Activated T-helper 2 cell treated with anti-CD3 and anti-CD28 coated beads, Interferon-gamma antibody, Interleukin-2, Interleukin-4, amounts not matched to agents 10 μg/mL and 5 μg/mL and 100 μg/mL, durations not matched to agents 14 hours and 24 hours and 36 hours (primary cell): ENCODE results near the gene DNHD1. TPM values are rescaled to one million over a fixed set of nuclear protein-coding genes. Genes with fewer than 3 reads are reported as not detected.

Experiments used
- DNase-seq: peaks from one replicate; pipeline ENCODE4 v3.0.0; 2021; ENCODE audit warnings: low spot score
- H3K27ac Mint-ChIP-seq: one replicate; pipeline ENCODE4 v1.8.0; 2021; ENCODE audit warnings: mixed read lengths
- H3K27me3 Mint-ChIP-seq: one replicate; pipeline ENCODE4 v1.8.0; 2021; ENCODE audit warnings: low read depth, mixed read lengths
- H3K36me3 Mint-ChIP-seq: one replicate; pipeline ENCODE4 v1.8.0; 2021; ENCODE audit warnings: low read depth, mixed read lengths
- H3K4me1 Mint-ChIP-seq: one replicate; pipeline ENCODE4 v1.8.0; 2021; ENCODE audit warnings: low read depth, mixed read lengths
- H3K4me3 Mint-ChIP-seq: one replicate; pipeline ENCODE4 v1.8.0; 2021; ENCODE audit warnings: low read depth, mild to moderate bottlenecking, moderate library complexity, mixed read lengths
- H3K9me3 Mint-ChIP-seq: one replicate; pipeline ENCODE4 v1.8.0; 2021; ENCODE audit warnings: mixed read lengths
- intact Hi-C: fragments of 100-400 bp; cut with micrococcal nuclease; formaldehyde crosslinking; loops from one replicate; pipeline ENCODE4 v1.15.1; 2023
- total RNA-seq: library from RNA; stranded (reverse); gene quantifications from 2 replicates; pipeline ENCODE4 v1.2.3, GENCODE V29; 2022

DNHD1 gene
- total RNA-seq, 1 donor from 2014 or later, result 27.5 TPM

DNA sequence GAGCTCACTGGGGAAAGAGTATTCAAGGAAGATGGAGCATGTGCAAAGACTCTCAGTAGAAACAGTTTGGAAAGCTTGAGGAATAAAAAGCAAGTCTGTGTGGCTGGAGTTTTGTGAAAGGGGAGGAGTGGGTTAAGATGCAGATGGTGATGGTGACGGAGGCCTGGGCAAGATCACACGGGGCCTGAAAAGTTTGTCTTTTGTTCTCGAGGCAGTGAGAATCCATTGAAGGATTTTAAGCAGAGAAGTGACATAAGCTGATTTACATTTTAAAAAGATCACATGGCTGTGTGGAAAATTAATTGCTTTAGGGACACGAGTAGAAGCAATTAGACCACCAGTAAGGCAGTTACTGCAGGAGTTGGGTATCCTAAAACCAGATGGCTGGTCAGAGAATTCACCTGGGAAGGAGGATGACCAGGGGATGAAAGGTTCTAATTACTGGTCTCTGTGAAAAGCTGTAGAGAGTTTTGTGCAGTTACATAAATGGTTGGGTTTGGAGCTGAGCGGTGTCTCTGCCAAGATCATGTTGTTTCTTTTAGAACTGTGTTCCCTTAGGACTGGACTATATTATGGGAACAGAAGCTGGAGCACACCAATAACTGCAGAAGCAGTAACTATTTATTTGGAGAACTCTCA, 99.3 kb downstream of the DNHD1 start:
- Mint-ChIP-seq H3K4me1 (peaks cover 13% of the 10 kb centered on the region), H3K36me3 (peaks cover 67% of the 10 kb centered on the region), H3K9me3 (no peaks in the 10 kb centered on the region), H3K27me3 (no peaks in the 10 kb centered on the region), H3K27ac (peak overlapping the region; percentile 42), H3K4me3 (no peak overlapping the region)
- DNase-seq, result no peak
- intact Hi-C loops, result no loop called here

GRCh38 chr11:6598555-6598954, 101.5 kb downstream of the DNHD1 start:
- intact Hi-C loops, result no loop called here
- Mint-ChIP-seq H3K27me3 (no peaks in the 10 kb centered on the region), H3K9me3 (no peaks in the 10 kb centered on the region), H3K27ac (no peak overlapping the region), H3K4me1 (peaks cover 23% of the 10 kb centered on the region), H3K36me3 (peaks cover 57% of the 10 kb centered on the region), H3K4me3 (no peak overlapping the region)
- no peak for DNase-seq

- Mint-ChIP-seq H3K27ac (no peak overlapping the region), H3K4me1 (peaks cover 15% of the 10 kb centered on the region), H3K4me3 (no peak overlapping the region), H3K36me3 (peaks cover 51% of the 10 kb centered on the region), H3K9me3 (no peaks in the 10 kb centered on the region), H3K27me3 (no peaks in the 10 kb centered on the region)
- DNase-seq, result no peak
- intact Hi-C loops, result no loop called here
Observed at GRCh38 chr11:6599449-6599848, 102.4 kb downstream of the DNHD1 start.

GRCh38 chr11:6599881-6600390, 102.9 kb downstream of the DNHD1 start:
- Mint-ChIP-seq H3K4me1 (peaks cover 13% of the 10 kb centered on the region), H3K36me3 (peaks cover 48% of the 10 kb centered on the region), H3K27me3 (no peaks in the 10 kb centered on the region), H3K27ac (no peak overlapping the region), H3K9me3 (no peaks in the 10 kb centered on the region), H3K4me3 (no peak overlapping the region)
- no peak for DNase-seq
- intact Hi-C loops, result no loop called here

DNA sequence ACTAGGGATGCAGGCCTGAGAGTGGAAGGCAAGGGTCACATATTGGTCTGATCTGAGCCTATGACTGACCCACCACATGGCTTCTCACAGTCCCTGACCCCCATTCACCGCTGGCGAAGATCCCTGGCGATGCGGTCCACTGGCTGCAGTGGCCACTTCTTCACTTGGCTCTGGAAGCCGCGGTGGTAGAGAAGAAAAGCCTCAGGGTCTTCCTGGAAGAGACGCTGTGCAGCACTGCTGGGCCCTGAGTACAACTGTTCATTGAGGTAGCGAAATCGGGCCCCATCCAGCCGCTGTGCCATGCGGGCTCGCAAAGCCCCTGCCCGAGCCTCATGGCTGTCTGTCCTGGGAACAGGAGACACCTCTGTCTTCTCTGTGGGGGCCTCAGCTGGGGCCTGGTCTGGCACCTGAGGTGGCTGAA, 104.0 kb downstream of the DNHD1 start:
- DNase-seq, result no peak
- Mint-ChIP-seq H3K27ac (no peak overlapping the region), H3K27me3 (no peaks in the 10 kb centered on the region), H3K9me3 (no peaks in the 10 kb centered on the region), H3K4me1 (peaks cover 15% of the 10 kb centered on the region), H3K36me3 (peaks cover 43% of the 10 kb centered on the region), H3K4me3 (no peak overlapping the region)
- intact Hi-C loops, result no loop called here

DNA sequence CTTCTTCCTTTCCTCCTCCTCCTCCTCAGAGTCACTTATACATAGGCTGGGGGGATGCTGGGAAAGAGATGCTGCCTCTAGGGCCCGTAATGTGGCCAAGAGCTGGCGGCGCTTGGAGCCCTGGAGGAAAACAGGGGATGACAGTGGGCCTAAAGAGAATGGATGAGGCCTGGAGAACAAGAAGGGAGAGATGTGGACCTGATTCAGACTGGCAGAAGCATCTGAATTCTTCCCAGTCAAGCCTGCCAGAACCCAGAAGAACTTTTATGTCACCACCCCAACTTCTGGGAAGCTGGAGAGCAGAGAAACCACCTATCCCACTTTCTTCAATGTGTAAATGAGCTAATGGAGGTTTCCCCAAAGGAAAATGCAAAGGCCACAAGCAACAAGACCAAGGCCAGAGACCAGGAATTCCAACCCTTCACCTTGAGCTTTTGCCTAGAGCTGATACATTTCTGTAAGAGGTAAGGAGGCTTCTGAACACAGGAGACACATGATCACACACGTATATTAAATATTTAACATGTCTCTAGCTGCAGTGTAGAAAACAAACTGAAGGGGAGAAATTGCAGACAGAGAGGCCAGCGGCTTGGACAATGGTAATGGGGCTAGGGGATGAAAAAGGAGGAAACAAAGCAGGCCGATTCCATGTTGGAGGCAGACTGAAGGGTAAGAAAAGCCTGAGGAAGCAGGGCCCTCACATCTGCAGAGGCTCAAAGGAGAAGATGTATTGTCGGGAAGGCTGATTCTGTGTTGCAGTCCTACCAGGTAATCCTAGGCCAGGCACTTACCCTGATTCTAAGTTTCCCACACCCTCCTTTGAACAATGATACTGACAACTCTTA, 105.2 kb downstream of the DNHD1 start:
- no peaks in the 10 kb centered on the region for H3K9me3 Mint-ChIP-seq
- no peaks in the 10 kb centered on the region for H3K27me3 Mint-ChIP-seq
- no peak overlapping the region for H3K4me3 Mint-ChIP-seq
- H3K27ac Mint-ChIP-seq, result no peak overlapping the region
- intact Hi-C loops, result no loop called here
- no peak for DNase-seq
- H3K36me3 Mint-ChIP-seq, result peaks cover 41% of the 10 kb centered on the region
- H3K4me1 Mint-ChIP-seq, result peaks cover 28% of the 10 kb centered on the region

DNA sequence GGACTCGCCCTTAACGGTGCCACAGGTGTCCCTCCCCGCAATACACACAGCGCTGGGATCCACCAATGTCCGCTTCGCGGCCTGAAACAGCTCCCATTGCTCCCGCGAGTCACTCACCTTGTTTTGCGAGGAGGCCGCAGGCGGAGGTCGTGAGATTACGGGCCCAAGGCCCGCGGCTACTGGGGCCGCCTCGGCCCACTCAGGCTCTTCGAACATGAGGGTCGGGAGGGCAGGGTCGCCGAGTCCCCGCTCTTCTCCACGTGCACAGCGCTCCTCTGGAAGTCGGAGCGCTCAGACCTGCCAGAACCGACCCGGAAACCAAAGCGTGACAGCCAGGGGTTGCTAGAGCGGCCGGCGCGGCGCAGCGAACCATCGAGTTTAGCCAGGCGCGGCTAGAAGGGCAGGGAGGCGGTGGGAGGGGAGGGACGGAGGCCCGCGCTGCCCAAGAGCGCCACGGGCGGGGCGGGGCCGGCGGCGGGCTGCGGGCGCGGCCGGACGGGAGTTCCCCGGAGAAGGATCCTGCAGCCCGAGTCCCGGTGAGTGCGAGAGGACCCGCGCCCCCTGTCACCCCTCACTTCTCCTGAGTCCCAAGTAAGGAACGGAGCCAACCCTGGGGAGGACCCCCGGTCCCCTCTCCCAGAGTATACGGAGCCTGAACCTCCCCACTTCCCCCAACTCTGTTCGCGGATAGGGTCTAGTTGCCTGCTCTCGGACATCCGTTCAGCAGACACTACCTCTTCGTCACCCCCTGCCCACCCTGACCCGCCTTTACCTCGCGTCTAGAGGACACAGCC, 106.4 kb downstream of the DNHD1 start, which contains the start of the genes ILK and RRP8:
Gene ILK, plus strand, starts transcription at position 488 of the 794 bp plus-strand sequence. CDS start 498 bp downstream, outside the sequence.
Gene RRP8, minus strand, starts transcription at position 330 of the 794 bp plus-strand sequence. Its CDS starts 114 bp downstream, at position 216.
- Mint-ChIP-seq H3K4me3 (no peak within 1 kb of the TSS), H3K4me1 (peaks cover 38% of the 10 kb centered on the region), H3K27me3 (no peaks in the 10 kb centered on the region), H3K9me3 (no peaks in the 10 kb centered on the region), H3K36me3 (peaks cover 44% of the 10 kb centered on the region), H3K27ac (no peak within 1 kb of the TSS)
- intact Hi-C loops, result loop anchor here (1.0 to 2.0 kb wide), 5 partner anchors 9 to 122 kb away; partner anchors contain the start of genes ARFIP2, MRPL17, TAF10 and TIMM10B
- DNase-seq, result peak; percentile 84

- intact Hi-C loops, result loop anchor here (2.0 kb wide), 2 partner anchors 15 to 73 kb away; partner anchors contain the start of gene TPP1
- H3K27ac Mint-ChIP-seq, result no peak overlapping the region
Observed at GRCh38 chr11:6604081-6604626, 107.1 kb downstream of the DNHD1 start.

GRCh38 chr11:6604790-6605189, 107.7 kb downstream of the DNHD1 start:
- no peaks in the 10 kb centered on the region for H3K9me3 Mint-ChIP-seq
- no peak for DNase-seq
- no peak overlapping the region for H3K27ac Mint-ChIP-seq
- H3K36me3 Mint-ChIP-seq, result peaks cover 44% of the 10 kb centered on the region
- intact Hi-C loops, result loop anchor here (2.0 to 5.0 kb wide), 3 partner anchors 14 to 282 kb away; partner anchors contain the start of genes CAVIN3 and TPP1
- no peak overlapping the region for H3K4me3 Mint-ChIP-seq
- no peaks in the 10 kb centered on the region for H3K27me3 Mint-ChIP-seq
- peaks cover 47% of the 10 kb centered on the region for H3K4me1 Mint-ChIP-seq

More at GRCh38 chr11:6604081-6604626, 107.1 kb downstream of the DNHD1 start:
- DNase-seq, result peak; percentile 37
- H3K36me3 Mint-ChIP-seq, result peaks cover 44% of the 10 kb centered on the region
- no peak overlapping the region for H3K4me3 Mint-ChIP-seq
- H3K27me3 Mint-ChIP-seq, result no peaks in the 10 kb centered on the region
- no peaks in the 10 kb centered on the region for H3K9me3 Mint-ChIP-seq
- H3K4me1 Mint-ChIP-seq, result peaks cover 43% of the 10 kb centered on the region

- peak; percentile 61 for DNase-seq
- Mint-ChIP-seq H3K4me3 (no peak overlapping the region), H3K36me3 (peaks cover 57% of the 10 kb centered on the region), H3K27ac (peak overlapping the region; percentile 93), H3K4me1 (peaks cover 53% of the 10 kb centered on the region), H3K27me3 (no peaks in the 10 kb centered on the region), H3K9me3 (no peaks in the 10 kb centered on the region)
- intact Hi-C loops, result loop anchor here (1.0 to 5.0 kb wide), 5 partner anchors 64 to 284 kb away; partner anchors contain the start of genes ARFIP2, CAVIN3, MRPL17 and TIMM10B
Observed at GRCh38 chr11:6606471-6607189, 109.5 kb downstream of the DNHD1 start.

- H3K4me1 Mint-ChIP-seq, result peaks cover 46% of the 10 kb centered on the region
- peak overlapping the region; percentile 55 for H3K4me3 Mint-ChIP-seq
- intact Hi-C loops, result loop anchor here (1.0 to 5.0 kb wide), 5 partner anchors 63 to 285 kb away; partner anchors contain the start of genes ARFIP2, CAVIN3, MRPL17 and TIMM10B
- H3K27ac Mint-ChIP-seq, result peak overlapping the region; percentile 93
- peaks cover 53% of the 10 kb centered on the region for H3K36me3 Mint-ChIP-seq
- peak; percentile 6 for DNase-seq
- no peaks in the 10 kb centered on the region for H3K27me3 Mint-ChIP-seq
- H3K9me3 Mint-ChIP-seq, result no peaks in the 10 kb centered on the region
Observed at GRCh38 chr11:6607190-6607795, 110.2 kb downstream of the DNHD1 start.
